ENCODE measurements around the gene MAPK11.
A peak's percentile ranks its signal among the peaks of the same experiment; 100 is the strongest.
"Not testable (repeated sequence)": the region's sequence is repeated elsewhere in the genome, so short reads cannot be mapped to it uniquely, and the experiment has no call there.

MAPK11 gene

GRCh38 chr22:50275181-50276055 is 5.2 kb upstream of the MAPK11 start:
- no peak for DNase-seq

GRCh38 chr22:50274771-50275170 is 4.6 kb upstream of the MAPK11 start:
- DNase-seq = no peak

- DNase-seq = peak; percentile 27
Measured at GRCh38 chr22:50274311-50274710, 4.1 kb upstream of the MAPK11 start.

DNA sequence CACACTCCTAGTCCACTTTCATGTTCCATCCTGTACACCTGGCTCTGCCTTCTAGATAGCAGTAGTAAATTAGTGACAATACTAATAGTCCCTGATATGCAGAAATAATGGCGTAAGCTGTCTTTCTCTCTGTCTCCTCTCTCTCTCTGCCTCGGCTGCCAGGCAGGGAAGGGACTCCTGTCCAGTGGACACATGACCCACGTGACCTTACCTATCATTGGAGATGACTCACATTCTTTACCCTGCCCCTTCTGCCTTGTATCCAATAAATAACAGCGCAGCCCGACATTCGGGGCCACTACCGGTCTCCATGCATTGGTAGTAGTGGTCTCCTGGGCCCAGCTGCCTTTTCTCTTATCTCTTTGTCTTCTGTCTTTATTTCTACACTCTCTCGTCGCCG is 3.6 kb upstream of the MAPK11 start:
- DNase-seq = not testable (repeated sequence)

DNA sequence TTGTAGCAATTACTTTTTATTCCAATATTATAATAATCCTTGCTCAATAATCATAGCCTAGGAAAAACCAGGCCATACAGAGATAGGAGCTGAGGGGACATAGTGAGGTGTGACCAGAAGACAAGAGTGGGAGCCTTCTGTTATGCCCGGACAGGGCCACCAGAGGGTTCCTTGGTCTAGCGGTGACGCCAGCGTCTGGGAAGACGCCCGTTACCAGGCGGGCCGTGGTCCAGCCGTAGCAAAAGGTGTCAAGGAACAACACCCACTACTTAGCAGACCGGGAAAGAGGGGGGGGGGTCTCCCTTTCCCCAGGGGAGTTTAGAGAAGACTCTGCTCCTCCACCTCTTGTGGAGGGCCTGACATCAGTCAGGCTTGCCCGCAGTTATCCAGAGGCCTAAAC is 3.2 kb upstream of the MAPK11 start:
- not testable (repeated sequence) for DNase-seq

DNA sequence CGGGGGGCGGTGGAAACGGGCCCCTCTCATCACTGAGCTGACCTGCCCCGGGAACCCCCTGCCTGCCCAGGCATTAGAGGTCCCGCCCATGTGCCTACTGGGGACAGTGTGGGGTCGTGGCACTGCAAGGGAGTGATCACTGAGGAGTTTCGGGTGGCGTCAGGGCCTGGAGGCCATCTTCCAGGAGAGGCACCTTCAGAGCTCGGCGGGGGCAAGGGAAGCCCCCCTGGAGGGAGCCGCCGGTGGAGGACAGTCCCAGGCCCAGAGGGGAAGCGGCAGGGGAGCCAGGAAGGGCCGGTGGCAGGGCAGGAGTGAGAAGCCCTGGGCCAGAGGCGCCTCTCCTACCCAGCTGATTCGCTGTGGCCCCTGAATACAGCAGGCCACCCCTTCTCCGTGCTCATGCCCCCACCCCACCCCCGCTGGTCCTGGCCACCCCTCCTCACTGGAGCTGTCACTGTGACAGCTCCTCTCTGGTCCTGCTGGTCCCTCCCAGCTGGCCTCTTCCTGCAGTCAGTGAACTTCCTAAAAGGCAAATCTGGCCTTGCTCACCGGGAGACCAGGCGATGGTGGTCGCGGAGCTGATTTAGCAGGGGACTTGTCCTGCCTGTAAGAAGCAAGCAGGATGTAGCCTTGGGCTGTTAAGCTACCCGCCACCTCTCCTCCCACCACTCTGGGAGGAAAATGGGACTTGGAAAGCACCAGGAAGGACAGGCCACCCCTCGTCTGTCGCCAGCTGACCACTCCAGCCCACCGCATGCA is 2.0 kb upstream of the MAPK11 start:
- no peak for DNase-seq

GRCh38 chr22:50271519-50271970 is 1.4 kb upstream of the MAPK11 start:
- DNase-seq = peak; percentile 66

DNA sequence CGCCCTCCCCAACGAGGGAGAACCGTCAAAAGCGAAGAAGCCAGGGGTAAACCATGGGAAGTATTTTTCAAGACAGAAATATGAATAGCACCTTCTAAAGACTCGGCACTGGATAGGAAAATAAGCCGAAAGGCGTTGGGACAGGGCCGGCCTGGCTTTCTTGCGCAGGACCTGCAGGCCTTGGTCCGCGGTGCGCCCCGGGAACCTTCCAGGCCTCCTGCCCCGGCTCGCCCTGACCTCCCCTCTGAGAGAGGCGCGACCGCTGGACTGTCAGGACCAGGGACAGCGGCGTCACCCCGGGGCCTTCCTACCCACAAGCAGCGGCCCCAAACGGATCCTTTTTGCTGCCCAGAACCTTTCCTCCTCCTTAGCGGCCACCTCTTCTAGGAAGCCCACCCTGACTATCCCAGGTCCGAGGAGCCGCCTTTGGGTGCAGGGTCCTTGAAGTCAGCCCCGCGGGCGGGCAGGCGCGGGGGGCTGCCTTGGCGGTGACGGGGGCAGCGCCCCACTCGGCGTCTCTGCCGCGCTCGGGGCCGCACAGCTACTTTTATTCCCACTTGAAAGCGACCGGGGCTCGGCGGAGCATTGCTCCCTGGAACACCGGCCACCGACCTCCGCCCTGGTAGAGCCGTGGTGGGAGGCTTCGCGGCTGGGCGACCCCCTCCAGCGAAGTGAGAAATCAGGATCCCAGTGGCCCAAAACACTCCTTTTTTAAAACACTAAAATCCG is 650 bp upstream of the MAPK11 start:
- no peak for DNase-seq

DNA sequence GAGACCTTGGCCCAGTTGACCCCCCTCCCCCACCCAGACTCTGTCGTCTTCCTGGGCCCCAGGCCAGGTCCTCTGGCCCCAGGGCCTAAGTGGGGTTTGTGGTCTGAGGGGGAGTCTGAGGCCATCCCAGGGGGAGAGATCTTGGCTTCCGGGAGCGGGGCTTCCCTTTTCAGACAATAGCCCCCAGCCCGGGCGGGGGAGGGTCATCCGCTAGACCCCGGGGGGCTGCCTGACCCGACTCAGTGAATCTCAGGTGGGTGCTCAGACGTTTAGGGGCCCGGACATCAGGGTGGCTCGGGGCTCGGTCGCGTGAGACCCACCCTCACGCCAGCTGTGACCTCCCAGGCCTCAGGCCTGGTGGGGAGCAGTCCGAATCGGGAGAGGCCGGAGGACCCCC is 609 bp downstream of the MAPK11 start:
- DNase-seq = no peak

GRCh38 chr22:50268655-50269113 is 1.5 kb downstream of the MAPK11 start:
- DNase-seq = peak; percentile 17

DNA sequence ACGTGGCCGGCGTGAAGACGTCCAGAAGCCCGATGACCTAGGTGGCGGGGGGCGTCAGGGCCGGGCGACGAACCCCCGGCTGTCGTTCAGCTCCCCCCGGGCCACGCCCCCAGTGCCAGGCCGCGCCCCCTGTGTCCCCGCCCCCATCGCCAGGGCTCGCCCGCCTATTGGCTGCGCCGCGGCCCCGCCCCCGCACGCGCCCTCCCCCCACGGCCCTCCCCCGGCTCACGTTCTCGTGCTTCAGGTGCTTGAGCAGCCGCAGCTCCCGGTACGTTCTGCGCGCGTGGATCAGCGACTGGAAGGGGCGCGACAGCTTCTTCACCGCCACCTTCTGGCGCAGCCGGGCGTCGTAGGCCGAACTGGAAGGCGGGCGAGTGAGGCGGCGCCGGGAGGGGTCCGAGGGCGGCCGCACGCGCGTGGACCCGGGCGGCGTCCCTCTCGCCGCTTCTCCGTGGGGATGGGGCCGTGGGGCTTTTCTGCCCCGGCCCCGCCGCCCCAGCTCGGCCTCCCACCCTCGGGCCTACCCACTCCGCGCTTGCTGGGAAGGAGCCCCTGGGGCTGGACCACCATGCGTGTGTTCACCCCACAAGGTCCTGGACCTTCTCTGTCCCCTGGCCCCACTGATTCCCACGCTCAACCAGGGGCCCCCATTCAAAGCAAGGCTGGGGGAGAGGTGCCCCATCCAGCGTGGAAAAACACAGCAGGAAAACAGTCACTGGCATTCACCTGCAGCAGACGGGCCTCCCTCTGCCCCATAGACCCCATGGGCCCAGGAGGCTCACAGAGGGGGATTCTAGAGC is 2.4 kb downstream of the MAPK11 start:
- DNase-seq = peak; percentile 23

- no peak for DNase-seq
Measured at GRCh38 chr22:50266994-50267393, 3.2 kb downstream of the MAPK11 start.

DNA sequence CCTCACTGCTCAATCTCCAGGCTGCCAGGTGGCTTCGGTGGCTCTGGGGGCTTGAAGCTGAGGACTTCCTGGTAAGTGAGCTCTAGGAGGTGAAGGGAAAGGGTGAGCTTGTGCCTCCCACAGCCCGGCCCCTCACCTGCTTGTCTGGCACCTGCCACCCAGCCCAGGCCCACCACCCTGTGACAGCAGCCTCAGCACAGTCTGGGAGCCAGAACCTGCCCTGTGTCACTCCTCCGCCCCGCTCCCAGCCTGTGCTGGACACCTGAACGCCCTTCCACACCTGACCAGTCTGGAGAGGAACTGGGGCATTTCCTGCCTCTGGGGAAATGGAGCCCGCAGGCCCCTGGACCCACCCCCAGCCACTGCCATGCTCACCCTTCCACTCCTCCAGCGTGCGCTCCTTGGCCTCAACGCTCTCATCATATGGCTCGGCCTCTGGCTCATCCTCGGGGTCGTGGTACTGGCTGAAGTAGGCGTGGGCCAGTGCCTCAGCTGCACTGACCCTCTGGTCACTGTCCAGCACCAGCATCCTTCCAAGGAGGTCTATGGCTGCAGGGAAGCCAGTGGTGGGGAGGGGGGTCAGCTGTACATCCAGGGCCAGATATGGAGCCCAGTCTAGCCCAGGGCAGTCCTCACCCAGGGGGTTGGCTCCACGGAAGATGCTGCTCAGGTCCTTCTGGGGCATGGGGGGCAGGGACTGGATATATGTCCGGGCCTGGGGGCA is 5.1 kb downstream of the MAPK11 start:
- no peak for DNase-seq

- no peak for DNase-seq
Measured at GRCh38 chr22:50264104-50264745, 6.0 kb downstream of the MAPK11 start.

- no peak for DNase-seq
Measured at GRCh38 chr22:50262973-50263617, 7.1 kb downstream of the MAPK11 start.

GRCh38 chr22:50262460-50262911 is 7.7 kb downstream of the MAPK11 start:
- DNase-seq = no peak

- no peak for DNase-seq
Measured at GRCh38 chr22:50261615-50262459, 8.3 kb downstream of the MAPK11 start, which contains the start of gene MAPK12. Gene MAPK12 (minus strand): TSS chr22:50261683. CDS start chr22:50261509, 174 bp downstream.

DNA sequence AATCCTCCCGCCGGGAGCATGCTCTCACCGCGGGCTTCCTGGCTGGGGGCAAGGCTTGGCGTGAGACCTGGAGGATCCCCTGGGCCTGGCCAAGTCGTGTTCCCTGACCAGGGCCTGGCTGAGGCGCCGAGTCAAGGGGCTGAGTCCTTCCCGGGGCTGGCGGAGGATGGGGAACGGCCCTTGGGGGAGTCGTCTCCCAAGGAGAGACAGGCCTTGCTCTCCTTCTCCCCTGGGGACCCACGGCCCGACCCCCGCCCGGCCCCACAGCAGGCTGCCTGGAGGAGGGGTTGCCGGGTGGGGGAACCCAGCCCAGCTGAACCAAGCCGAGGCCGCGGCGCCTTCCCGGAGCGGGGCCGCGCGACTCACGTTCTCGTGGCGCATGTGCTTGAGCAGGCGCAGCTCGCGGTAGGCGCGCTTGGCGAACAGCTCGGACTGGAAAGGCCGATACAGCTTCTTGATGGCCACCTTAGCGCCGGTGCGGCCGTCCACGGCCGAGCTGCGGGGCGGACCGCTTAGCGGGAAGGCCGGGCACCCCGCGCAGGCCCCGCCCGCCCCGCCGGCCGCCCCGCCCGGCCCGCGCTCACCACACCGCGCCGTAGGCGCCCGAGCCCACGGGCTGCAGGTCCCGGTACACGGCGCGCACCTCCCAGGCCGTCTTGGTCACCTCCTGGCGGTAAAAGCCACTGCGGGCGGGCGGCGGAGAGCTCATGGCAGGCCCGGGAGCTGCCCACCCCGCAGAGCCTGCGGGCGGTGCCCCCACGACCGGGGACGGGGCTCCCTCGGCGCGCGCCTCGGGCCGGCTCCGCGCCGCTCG is 9.2 kb downstream of the MAPK11 start:
- DNase-seq = peak; percentile 27

DNA sequence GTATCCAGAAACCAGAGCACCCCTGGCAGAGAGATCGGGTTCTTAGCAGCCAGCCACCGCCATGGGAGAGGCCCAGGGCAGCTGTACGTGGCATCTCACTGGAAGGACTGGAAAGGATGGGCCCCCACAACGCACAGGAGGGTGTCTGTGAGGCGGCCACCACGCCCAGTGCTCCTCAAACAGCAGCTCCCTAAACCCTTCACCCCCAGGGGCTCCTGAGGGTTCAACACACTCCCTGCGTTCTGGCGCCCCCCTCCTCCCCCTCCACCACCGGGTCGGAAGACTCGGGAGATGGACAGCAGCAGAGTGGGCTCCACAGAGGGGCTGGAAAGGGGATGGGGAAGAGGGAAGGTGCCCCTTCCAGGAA is 9.8 kb downstream of the MAPK11 start:
- DNase-seq = no peak
